K562 (cell line): ENCODE results near the gene DLX3. TPM values are rescaled to one million over a fixed set of nuclear protein-coding genes. Genes with fewer than 3 reads are reported as not detected.

Source experiments
- ATAC-seq: fragments of 200-7000 bp; cut with Tn5 transposase; 3 replicates; pipeline ENCODE4 v1.9.1; 2020; ENCODE audit warnings: moderate library complexity
- BruUV-seq: library from RNA; stranded (reverse); fragments of 400-500 nt; replicated peaks from 2 replicates; lab custom pipeline; 2021; lab: Mats Ljungman, UMichigan
- CTCF ChIA-PET: fragments of 300-600 bp; formaldehyde crosslinking; extraction: SDS; loops from one replicate; lab custom pipeline; 2021; ENCODE audit warnings: low intra/inter-chr PET ratio; lab: Yijun Ruan, JAX
- POLR2A ChIA-PET: fragments of 300-600, 350-650 bp; sonication (Branson Sonifier 250); formaldehyde crosslinking; extraction: SDS; loops from one replicate; lab custom pipeline; 2021; ENCODE audit warnings: antibody characterized with exemption, inconsistent platforms; lab: Yijun Ruan, JAX
- DNase-seq, 4 experiments: peaks; one replicate each; pipeline versions ENCODE4 v3.0.0 to v3.0.0-alpha.2; 2011 to 2018; ENCODE audit warnings: low spot score in 3 of 4, mixed read lengths in 3 of 4; ENCODE audit errors: extremely low read depth in 1 of 4
- FAIRE-seq: peaks from 2 replicates; lab custom pipeline; 2011; peaks lifted over from hg19 to GRCh38; lab: Jason Lieb, UNC
- H2AFZ ChIP-seq: 2 replicates; pipeline ENCODE4 v1.6.0; 2011; ENCODE audit warnings: low read depth, low read length, control low read depth, inconsistent platforms
- H3K27ac ChIP-seq: fragments of 200-600 bp; 3 replicates; pipeline ENCODE4 v1.8.0; 2011; ENCODE audit warnings: low read depth, mild to moderate bottlenecking, control low read depth, inconsistent platforms, low read length, moderate library complexity, mixed read lengths; ENCODE audit errors: extremely low read depth
- H3K27me3 ChIP-seq, 2 experiments: fragments of 300-600 bp in 1 of 2; 2 replicates in 1 of 2; 3 replicates in 1 of 2; pipeline versions ENCODE4 v1.6.0 to v1.8.0; 2011; ENCODE audit warnings: inconsistent platforms in 2 of 2, low read length in 2 of 2, mild to moderate bottlenecking in 1 of 2, mixed read lengths in 1 of 2, moderate library complexity in 1 of 2; ENCODE audit not compliant: control insufficient read depth in 2 of 2, insufficient read depth in 2 of 2
- H3K36me3 ChIP-seq: fragments of 300-600 bp; 3 replicates; pipeline ENCODE4 v1.8.0; 2011; ENCODE audit warnings: mild to moderate bottlenecking, low read length, inconsistent platforms; ENCODE audit not compliant: control insufficient read depth, insufficient read depth
- H3K4me1 ChIP-seq, 2 experiments: fragments of 200-600 bp in 1 of 2; replicated peaks in 1 of 2; 2 replicates in 1 of 2; 3 replicates in 1 of 2; pipeline versions ENCODE4 v1.5.1 to v1.8.0; 2011; ENCODE audit warnings: inconsistent platforms in 2 of 2, low read length in 2 of 2, mild to moderate bottlenecking in 1 of 2, mixed read lengths in 1 of 2, moderate library complexity in 1 of 2; ENCODE audit not compliant: control insufficient read depth in 2 of 2, insufficient read depth in 2 of 2
- H3K4me2 ChIP-seq: 2 replicates; pipeline ENCODE4 v1.6.1; 2011; ENCODE audit warnings: low read length, control low read depth, inconsistent platforms, mixed read lengths; ENCODE audit not compliant: insufficient read depth
- H3K4me3 ChIP-seq: fragments of 200-600 bp; sonication (generic), shearing (Covaris generic); 2 replicates; pipeline ENCODE4 v1.5.1; 2016; ENCODE audit warnings: control low read depth, inconsistent platforms
- H3K79me2 ChIP-seq: fragments of 200-600 bp; 3 replicates; pipeline ENCODE4 v1.8.0; 2011; ENCODE audit warnings: low read length, inconsistent platforms; ENCODE audit not compliant: control insufficient read depth, insufficient read depth
- H3K9ac ChIP-seq, 2 experiments: 2 replicates each; pipeline versions ENCODE4 v1.6.0 to v1.6.1; 2011; ENCODE audit warnings: low read depth in 2 of 2, low read length in 2 of 2, control low read depth in 1 of 2, inconsistent platforms in 1 of 2, mild to moderate bottlenecking in 1 of 2, mixed read lengths in 1 of 2; ENCODE audit not compliant: insufficient read depth in 1 of 2
- H3K9me1 ChIP-seq: one replicate; pipeline ENCODE4 v1.6.0; 2011; ENCODE audit warnings: inconsistent platforms, mild to moderate bottlenecking, low read length, moderate library complexity; ENCODE audit not compliant: control insufficient read depth, insufficient read depth
- H3K9me3 ChIP-seq: replicated peaks from 2 replicates; pipeline ENCODE4 v1.5.1; 2011; ENCODE audit warnings: low read depth, low read length, inconsistent platforms; ENCODE audit not compliant: control insufficient read depth, insufficient read depth
- H4K20me1 ChIP-seq: replicated peaks from 2 replicates; pipeline ENCODE4 v1.6.1; 2011; ENCODE audit warnings: low read length, inconsistent platforms, mixed read lengths; ENCODE audit not compliant: control insufficient read depth, insufficient read depth
- CHD1 ChIP-seq: fragments of 200-600 bp; sonication (generic); IDR thresholded peaks from one replicate; pipeline ENCODE4 v1.6.1; 2012; ENCODE audit warnings: mild to moderate bottlenecking, moderate library complexity, low read length, inconsistent platforms
- ZKSCAN1 ChIP-seq: fragments of 150-350 bp; IDR thresholded peaks from 2 replicates; pipeline ENCODE4 v1.6.1; 2016; ENCODE audit warnings: low read depth, low read length
- ZNF174 ChIP-seq: fragments of 250-450 bp; sonication (Bioruptor Pico); IDR thresholded peaks from 2 replicates; pipeline ENCODE4 v1.4.0; 2020; ENCODE audit warnings: mild to moderate bottlenecking
- ZNF184 ChIP-seq: sonication (generic); formaldehyde crosslinking; IDR thresholded peaks from 2 replicates; pipeline ENCODE4 v1.5.0; 2020; ENCODE audit warnings: missing genetic modification reagents
- ZNF253 ChIP-seq: fragments of 250-450 bp; sonication (Bioruptor Pico); conservative IDR thresholded peaks from 2 replicates; pipeline ENCODE4 v1.6.1; 2021; ENCODE audit warnings: mild to moderate bottlenecking
- ZNF586 ChIP-seq: fragments of 450-650 bp; formaldehyde crosslinking; conservative IDR thresholded peaks from 2 replicates; pipeline ENCODE4 v1.4.0; 2020; ENCODE audit warnings: mild to moderate bottlenecking, moderate library complexity
- ZNF589 ChIP-seq: fragments of 200-800 bp; sonication (Bioruptor generic); IDR thresholded peaks from 2 replicates; pipeline ENCODE4 v1.6.1; 2016; ENCODE audit warnings: low read depth, missing genetic modification characterization, missing compliant biosample characterization
- ZNF830 ChIP-seq: fragments of 250-450 bp; sonication (Bioruptor Pico); IDR thresholded peaks from 2 replicates; pipeline ENCODE4 v1.5.0; 2021; ENCODE audit warnings: mild to moderate bottlenecking
- ZSCAN29 ChIP-seq: fragments of 450-650 bp; IDR thresholded peaks from 2 replicates; pipeline ENCODE4 v1.6.1; 2017
- WGBS: fragments of 100-300 bp; shearing (Covaris generic); methylation state at CpG from one replicate; pipeline ENCODE4 v1.1.6; 2016; ENCODE audit warnings: low coverage, mixed read lengths; ENCODE audit not compliant: insufficient coverage; ENCODE audit errors: missing lambda C conversion rate; 5-methylcytosine and 5-hydroxymethylcytosine counted together
- in situ Hi-C: fragments of 300-500 bp; cut with MboI; formaldehyde crosslinking; loops from 4 replicates; pipeline ENCODE4 v1.15.0; 2018; ENCODE audit warnings: inconsistent platforms, mixed read lengths
- intact Hi-C: fragments of 100-400 bp; cut with micrococcal nuclease; formaldehyde crosslinking; loops from 2 replicates; pipeline ENCODE4 v1.14.2; 2022
- polyA plus RNA-seq, 8 experiments: library from polyadenylated mRNA; depleted of rRNA in 4 of 8; stranded (reverse) in 5 of 8; unstranded in 3 of 8; fragments of >200 nt; fragmentation: Nextera tagmentation in 2 of 8; fragmentation: Illumina TruSeq in 1 of 8; extraction: Ambion mirVana in 2 of 8; extraction: Trizol in 1 of 8; gene quantifications; 2 replicates each; pipeline versions ENCODE4 v1.2.1 to v1.2.3, GENCODE V29; 2011 to 2014; ENCODE audit warnings: inconsistent platforms in 1 of 8, missing spikeins in 1 of 8
- total RNA-seq, 7 experiments: library from RNA; depleted of rRNA in 6 of 7; stranded (reverse); fragments of >200 nt in 6 of 7; fragmentation: Illumina TruSeq in 2 of 7; extraction: Trizol in 2 of 7; gene quantifications; 2 replicates each; pipeline versions ENCODE4 v1.2.1 to v1.2.3, GENCODE V29; 2011 to 2021; ENCODE audit warnings: low replicate concordance in 1 of 7
- TF ChIP-seq, protein P1 (sequence below), 3 experiments: fragments of 200-800 bp in 1 of 3; sonication (Bioruptor generic) in 1 of 3; sonication (generic) in 1 of 3; formaldehyde crosslinking in 1 of 3; IDR thresholded peaks; 2 replicates each; pipeline versions ENCODE4 v1.6.1 to v1.8.0; 2016 to 2022; ENCODE audit warnings: mild to moderate bottlenecking in 2 of 3, missing compliant biosample characterization in 2 of 3, missing genetic modification characterization in 2 of 3, missing genetic modification reagents in 1 of 3

Gene DLX3
- total and polyA plus RNA-seq, 9 of the 15 experiments (the other 6 are each of a cell fraction or from before 2014, with no cell fraction given): not detected

DNA sequence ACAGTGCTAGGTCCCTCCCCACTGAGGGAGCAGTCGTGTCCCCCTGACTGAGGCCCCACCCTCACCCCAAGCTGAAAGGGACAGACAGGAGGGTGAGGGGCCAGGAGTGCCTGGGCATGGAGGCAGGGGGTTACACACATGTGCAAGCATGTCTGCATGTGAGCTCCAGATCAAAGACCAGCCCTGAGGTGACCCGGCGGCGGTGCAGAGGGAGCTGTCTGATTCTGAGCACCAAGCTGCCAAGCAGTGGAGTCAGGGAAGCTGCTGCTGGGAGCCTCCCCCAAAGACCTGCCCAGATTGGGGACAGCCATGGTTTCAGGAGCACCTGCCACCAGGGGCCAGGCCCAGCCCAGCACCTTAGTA lies 5.5 kb downstream of the DLX3 start:
- BruUV-seq: no TSS peak
- Histone ChIP-seq H3K9ac (no peak overlapping the region; a peak in 1 of 4 replicates), H3K79me2 (no peaks in the 10 kb centered on the region), H3K9me1 (no peaks in the 10 kb centered on the region), H4K20me1 (peaks cover 7% of the 10 kb centered on the region), H3K36me3 (no peaks in the 10 kb centered on the region), H3K4me2 (no peak overlapping the region), H3K9me3 (no peaks in the 10 kb centered on the region), H3K4me3 (no peak overlapping the region), H3K4me1 (peaks cover 0 to 4% of the 10 kb centered on the region in 2 experiments; a peak in 2 of 5 replicates), H3K27ac (no peak overlapping the region), H2AFZ (no peak overlapping the region), H3K27me3 (peaks cover 31 to 71% of the 10 kb centered on the region in 2 experiments; a peak in 4 of 5 replicates)
- no peak for FAIRE-seq
- in situ Hi-C loops (no loop called here), intact Hi-C loops (no loop called here)
- 0% methylated on average over 4 of the region's 4 CpGs for WGBS
- ChIA-PET CTCF (no interaction called here), POLR2A (interaction anchor here (0.6 kb wide), 1 partner anchor 398 kb away, joined by 3 read pairs; no protein-coding TSS in a partner anchor)
- no peak for DNase-seq
- TF ChIP-seq ZKSCAN1: no peak
- TF ChIP-seq ZSCAN29: no peak
- TF ChIP-seq ZNF253 (CRISPR knock-in tag): no peak
- no peak for TF ChIP-seq ZNF586 (CRISPR knock-in tag)
- TF ChIP-seq ZNF589: no peak
- no peak for TF ChIP-seq ZNF830 (CRISPR knock-in tag)
- no peak for TF ChIP-seq ZNF174
- TF ChIP-seq CHD1: no peak
- TF ChIP-seq ZNF184 (CRISPR knock-in tag): no peak
- TF ChIP-seq, protein P1, sequence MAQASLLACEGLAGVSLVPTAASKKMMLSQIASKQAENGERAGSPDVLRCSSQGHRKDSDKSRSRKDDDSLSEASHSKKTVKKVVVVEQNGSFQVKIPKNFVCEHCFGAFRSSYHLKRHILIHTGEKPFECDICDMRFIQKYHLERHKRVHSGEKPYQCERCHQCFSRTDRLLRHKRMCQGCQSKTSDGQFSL (CRISPR knock-in tag; IDR thresholded peaks at IDR 0.05): no peak
- TF ChIP-seq, protein P1 (tag; IDR thresholded peaks at IDR 0.05): no peak
- ATAC-seq: no peak
